Measurements from ENCODE around the gene DAG1. TPM values are rescaled to one million over a fixed set of nuclear protein-coding genes. Genes with fewer than 3 reads are reported as not detected.

The DAG1 gene
- total and polyA plus RNA-seq, 2 experiments from 2014 or later, result 29.9 to 152 TPM

GRCh38 chr3:49563040-49563578 lies 93.0 kb downstream of the DAG1 start:
- Mint-ChIP-seq H3K4me1 (peaks cover 6% of the 10 kb centered on the region; the same call in 2 of the 3 replicates), H3K4me3 (no peak overlapping the region), H3K36me3 (ENCODE audit: low read depth) (no peaks in the 10 kb centered on the region; the same call in 2 of the 3 replicates), H3K27ac (no peak overlapping the region), H3K27me3 (ENCODE audit: insufficient read depth, low read depth, poor library complexity) (peaks cover 2% of the 10 kb centered on the region), H3K9me3 (peaks cover 3% of the 10 kb centered on the region; the same call in 1 of the 3 replicates)
- no peak overlapping the region for H3K4me3 ChIP-seq
- no peaks in the 10 kb centered on the region for H3K79me2 ChIP-seq (replicated peaks; ENCODE audit: insufficient read depth)
- 0 out of 2 replicates have a peak, but pooled peaks cover 3% of the 10 kb centered on the region for H3F3A ChIP-seq (replicated peaks; ENCODE audit: low read depth)
- H3K4me2 ChIP-seq, result no peak overlapping the region
- H3K9me2 ChIP-seq (ENCODE audit: insufficient read depth), result no peaks in the 10 kb centered on the region
- ATAC-seq, result peak; percentile 99
- H3K27ac ChIP-seq (ENCODE audit: low read depth), result no peak overlapping the region
- DNase-seq (ENCODE audit: low spot score), result peak; percentile 74
- H3K4me1 ChIP-seq (ENCODE audit: insufficient read depth), result no peaks in the 10 kb centered on the region
- no peak overlapping the region for H2AFZ ChIP-seq
- H4K20me1 ChIP-seq (replicated peaks; ENCODE audit: insufficient read depth), result no peaks in the 10 kb centered on the region; the same call in 1 of the 2 replicates
- no peaks in the 10 kb centered on the region for H3K27me3 ChIP-seq (ENCODE audit: insufficient read depth)
- no peaks in the 10 kb centered on the region for H3K36me3 ChIP-seq (ENCODE audit: insufficient read depth)
- TF ChIP-seq CTCF (conservative IDR thresholded peaks at IDR 0.05; ENCODE audit: low read depth in 2 of 2), result peak in 1 of 2 experiments; percentile 29; a peak in 3 of 4 replicates
- TF ChIP-seq CREB1 (CRISPR knock-in tag; IDR thresholded peaks at IDR 0.05; ENCODE audit: low read depth), result no peak

- H3K36me3 ChIP-seq (ENCODE audit: insufficient read depth), result no peaks in the 10 kb centered on the region
- H3K4me1 ChIP-seq (ENCODE audit: insufficient read depth), result no peaks in the 10 kb centered on the region
- peaks cover 2% of the 10 kb centered on the region for H3K27me3 Mint-ChIP-seq (ENCODE audit: insufficient read depth, low read depth, poor library complexity)
- no peaks in the 10 kb centered on the region for H3K27me3 ChIP-seq (ENCODE audit: insufficient read depth)
- H4K20me1 ChIP-seq (replicated peaks; ENCODE audit: insufficient read depth), result no peaks in the 10 kb centered on the region; the same call in 1 of the 2 replicates
- H3K4me1 Mint-ChIP-seq, result peaks cover 8% of the 10 kb centered on the region
- no peaks in the 10 kb centered on the region for H3K9me2 ChIP-seq (ENCODE audit: insufficient read depth)
- H3K4me3 Mint-ChIP-seq, result no peak overlapping the region
- ATAC-seq (no peak), DNase-seq (ENCODE audit: low spot score) (no peak)
- H3K27ac ChIP-seq (ENCODE audit: low read depth), result no peak overlapping the region
- H3K79me2 ChIP-seq (replicated peaks; ENCODE audit: insufficient read depth), result no peaks in the 10 kb centered on the region
- no peak overlapping the region for H2AFZ ChIP-seq
- H3K4me2 ChIP-seq, result no peak overlapping the region
- H3F3A ChIP-seq (replicated peaks; ENCODE audit: low read depth), result 0 out of 2 replicates have a peak, but pooled peaks cover 3% of the 10 kb centered on the region
- peaks cover 3% of the 10 kb centered on the region; the same call in 1 of the 3 replicates for H3K9me3 Mint-ChIP-seq
- no peak overlapping the region for H3K4me3 ChIP-seq
- H3K36me3 Mint-ChIP-seq (ENCODE audit: low read depth), result no peaks in the 10 kb centered on the region; the same call in 2 of the 3 replicates
- H3K27ac Mint-ChIP-seq, result no peak overlapping the region
- no peak for TF ChIP-seq POLR2AphosphoS5 (IDR thresholded peaks at IDR 0.05; ENCODE audit: low read depth)
- TF ChIP-seq CREB1 (CRISPR knock-in tag; IDR thresholded peaks at IDR 0.05; ENCODE audit: low read depth), result no peak
- TF ChIP-seq ETS1 (IDR thresholded peaks at IDR 0.05), result no peak
- TF ChIP-seq, protein P1, sequence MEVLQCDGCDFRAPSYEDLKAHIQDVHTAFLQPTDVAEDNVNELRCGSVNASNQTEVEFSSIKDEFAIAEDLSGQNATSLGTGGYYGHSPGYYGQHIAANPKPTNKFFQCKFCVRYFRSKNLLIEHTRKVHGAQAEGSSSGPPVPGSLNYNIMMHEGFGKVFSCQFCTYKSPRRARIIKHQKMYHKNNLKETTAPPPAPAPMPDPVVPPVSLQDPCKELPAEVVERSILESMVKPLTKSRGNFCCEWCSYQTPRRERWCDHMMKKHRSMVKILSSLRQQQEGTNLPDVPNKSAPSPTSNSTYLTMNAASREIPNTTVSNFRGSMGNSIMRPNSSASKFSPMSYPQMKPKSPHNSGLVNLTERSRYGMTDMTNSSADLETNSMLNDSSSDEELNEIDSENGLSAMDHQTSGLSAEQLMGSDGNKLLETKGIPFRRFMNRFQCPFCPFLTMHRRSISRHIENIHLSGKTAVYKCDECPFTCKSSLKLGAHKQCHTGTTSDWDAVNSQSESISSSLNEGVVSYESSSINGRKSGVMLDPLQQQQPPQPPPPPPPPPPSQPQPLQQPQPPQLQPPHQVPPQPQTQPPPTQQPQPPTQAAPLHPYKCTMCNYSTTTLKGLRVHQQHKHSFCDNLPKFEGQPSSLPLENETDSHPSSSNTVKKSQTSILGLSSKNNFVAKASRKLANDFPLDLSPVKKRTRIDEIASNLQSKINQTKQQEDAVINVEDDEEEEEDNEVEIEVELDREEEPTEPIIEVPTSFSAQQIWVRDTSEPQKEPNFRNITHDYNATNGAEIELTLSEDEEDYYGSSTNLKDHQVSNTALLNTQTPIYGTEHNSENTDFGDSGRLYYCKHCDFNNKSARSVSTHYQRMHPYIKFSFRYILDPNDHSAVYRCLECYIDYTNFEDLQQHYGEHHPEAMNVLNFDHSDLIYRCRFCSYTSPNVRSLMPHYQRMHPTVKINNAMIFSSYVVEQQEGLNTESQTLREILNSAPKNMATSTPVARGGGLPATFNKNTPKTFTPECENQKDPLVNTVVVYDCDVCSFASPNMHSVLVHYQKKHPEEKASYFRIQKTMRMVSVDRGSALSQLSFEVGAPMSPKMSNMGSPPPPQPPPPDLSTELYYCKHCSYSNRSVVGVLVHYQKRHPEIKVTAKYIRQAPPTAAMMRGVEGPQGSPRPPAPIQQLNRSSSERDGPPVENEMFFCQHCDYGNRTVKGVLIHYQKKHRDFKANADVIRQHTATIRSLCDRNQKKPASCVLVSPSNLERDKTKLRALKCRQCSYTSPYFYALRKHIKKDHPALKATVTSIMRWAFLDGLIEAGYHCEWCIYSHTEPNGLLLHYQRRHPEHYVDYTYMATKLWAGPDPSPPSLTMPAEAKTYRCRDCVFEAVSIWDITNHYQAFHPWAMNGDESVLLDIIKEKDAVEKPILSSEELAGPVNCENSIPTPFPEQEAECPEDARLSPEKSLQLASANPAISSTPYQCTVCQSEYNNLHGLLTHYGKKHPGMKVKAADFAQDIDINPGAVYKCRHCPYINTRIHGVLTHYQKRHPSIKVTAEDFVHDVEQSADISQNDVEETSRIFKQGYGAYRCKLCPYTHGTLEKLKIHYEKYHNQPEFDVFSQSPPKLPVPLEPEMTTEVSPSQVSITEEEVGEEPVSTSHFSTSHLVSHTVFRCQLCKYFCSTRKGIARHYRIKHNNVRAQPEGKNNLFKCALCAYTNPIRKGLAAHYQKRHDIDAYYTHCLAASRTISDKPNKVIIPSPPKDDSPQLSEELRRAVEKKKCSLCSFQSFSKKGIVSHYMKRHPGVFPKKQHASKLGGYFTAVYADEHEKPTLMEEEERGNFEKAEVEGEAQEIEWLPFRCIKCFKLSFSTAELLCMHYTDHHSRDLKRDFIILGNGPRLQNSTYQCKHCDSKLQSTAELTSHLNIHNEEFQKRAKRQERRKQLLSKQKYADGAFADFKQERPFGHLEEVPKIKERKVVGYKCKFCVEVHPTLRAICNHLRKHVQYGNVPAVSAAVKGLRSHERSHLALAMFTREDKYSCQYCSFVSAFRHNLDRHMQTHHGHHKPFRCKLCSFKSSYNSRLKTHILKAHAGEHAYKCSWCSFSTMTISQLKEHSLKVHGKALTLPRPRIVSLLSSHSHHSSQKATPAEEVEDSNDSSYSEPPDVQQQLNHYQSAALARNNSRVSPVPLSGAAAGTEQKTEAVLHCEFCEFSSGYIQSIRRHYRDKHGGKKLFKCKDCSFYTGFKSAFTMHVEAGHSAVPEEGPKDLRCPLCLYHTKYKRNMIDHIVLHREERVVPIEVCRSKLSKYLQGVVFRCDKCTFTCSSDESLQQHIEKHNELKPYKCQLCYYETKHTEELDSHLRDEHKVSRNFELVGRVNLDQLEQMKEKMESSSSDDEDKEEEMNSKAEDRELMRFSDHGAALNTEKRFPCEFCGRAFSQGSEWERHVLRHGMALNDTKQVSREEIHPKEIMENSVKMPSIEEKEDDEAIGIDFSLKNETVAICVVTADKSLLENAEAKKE (CRISPR knock-in tag; IDR thresholded peaks at IDR 0.05), result no peak
- no peak for TF ChIP-seq EZH2phosphoT487 (IDR thresholded peaks at IDR 0.05; ENCODE audit: unreplicated experiment)
- TF ChIP-seq ZNF114 (CRISPR knock-in tag; IDR thresholded peaks at IDR 0.05), result no peak
- TF ChIP-seq, protein P2, sequence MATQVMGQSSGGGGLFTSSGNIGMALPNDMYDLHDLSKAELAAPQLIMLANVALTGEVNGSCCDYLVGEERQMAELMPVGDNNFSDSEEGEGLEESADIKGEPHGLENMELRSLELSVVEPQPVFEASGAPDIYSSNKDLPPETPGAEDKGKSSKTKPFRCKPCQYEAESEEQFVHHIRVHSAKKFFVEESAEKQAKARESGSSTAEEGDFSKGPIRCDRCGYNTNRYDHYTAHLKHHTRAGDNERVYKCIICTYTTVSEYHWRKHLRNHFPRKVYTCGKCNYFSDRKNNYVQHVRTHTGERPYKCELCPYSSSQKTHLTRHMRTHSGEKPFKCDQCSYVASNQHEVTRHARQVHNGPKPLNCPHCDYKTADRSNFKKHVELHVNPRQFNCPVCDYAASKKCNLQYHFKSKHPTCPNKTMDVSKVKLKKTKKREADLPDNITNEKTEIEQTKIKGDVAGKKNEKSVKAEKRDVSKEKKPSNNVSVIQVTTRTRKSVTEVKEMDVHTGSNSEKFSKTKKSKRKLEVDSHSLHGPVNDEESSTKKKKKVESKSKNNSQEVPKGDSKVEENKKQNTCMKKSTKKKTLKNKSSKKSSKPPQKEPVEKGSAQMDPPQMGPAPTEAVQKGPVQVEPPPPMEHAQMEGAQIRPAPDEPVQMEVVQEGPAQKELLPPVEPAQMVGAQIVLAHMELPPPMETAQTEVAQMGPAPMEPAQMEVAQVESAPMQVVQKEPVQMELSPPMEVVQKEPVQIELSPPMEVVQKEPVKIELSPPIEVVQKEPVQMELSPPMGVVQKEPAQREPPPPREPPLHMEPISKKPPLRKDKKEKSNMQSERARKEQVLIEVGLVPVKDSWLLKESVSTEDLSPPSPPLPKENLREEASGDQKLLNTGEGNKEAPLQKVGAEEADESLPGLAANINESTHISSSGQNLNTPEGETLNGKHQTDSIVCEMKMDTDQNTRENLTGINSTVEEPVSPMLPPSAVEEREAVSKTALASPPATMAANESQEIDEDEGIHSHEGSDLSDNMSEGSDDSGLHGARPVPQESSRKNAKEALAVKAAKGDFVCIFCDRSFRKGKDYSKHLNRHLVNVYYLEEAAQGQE (IDR thresholded peaks at IDR 0.05; ENCODE audit: unreplicated experiment), result no peak
Measured at GRCh38 chr3:49563766-49564165, 93.7 kb downstream of the DAG1 start.
